HG02763 (cell line): ENCODE results near the gene ZFP42.
"Not testable (repeated sequence)": the region's sequence is repeated elsewhere in the genome, so short reads cannot be mapped to it uniquely, and the experiment has no call there.

Source experiments
- ATAC-seq: cut with Tn5 transposase; IDR thresholded peaks from one replicate; pipeline ENCODE4 v1.9.1; 2021; ENCODE audit warnings: mild to moderate bottlenecking, moderate library complexity; ENCODE audit not compliant: unreplicated experiment

The ZFP42 gene

GRCh38 chr4:187995322-187996207 lies at the start of gene ZFP42:
TSS of gene ZFP42 (plus strand) at chr4:187995771. CDS start at chr4:188002808, 7,037 bp downstream.
- no peak for ATAC-seq

- no peak for ATAC-seq
Measured at GRCh38 chr4:187961171-187961570, 34.4 kb upstream of the ZFP42 start.

GRCh38 chr4:187961961-187962360 lies 33.6 kb upstream of the ZFP42 start:
- no peak for ATAC-seq

GRCh38 chr4:187962926-187963325 lies 32.6 kb upstream of the ZFP42 start:
- no peak for ATAC-seq

GRCh38 chr4:187965726-187966125 lies 29.8 kb upstream of the ZFP42 start:
- ATAC-seq, result no peak

GRCh38 chr4:187972135-187972534 lies 23.4 kb upstream of the ZFP42 start:
- no peak for ATAC-seq

- no peak for ATAC-seq
Measured at GRCh38 chr4:187983746-187984145, 11.8 kb upstream of the ZFP42 start.

GRCh38 chr4:187992971-187993370 lies 2.6 kb upstream of the ZFP42 start:
- no peak for ATAC-seq

GRCh38 chr4:187993827-187994226 lies 1.7 kb upstream of the ZFP42 start:
- no peak for ATAC-seq

- ATAC-seq, result no peak
Measured at GRCh38 chr4:187996502-187997177, 1.1 kb downstream of the ZFP42 start.

GRCh38 chr4:187997991-187998390 lies 2.4 kb downstream of the ZFP42 start:
- ATAC-seq, result not testable (repeated sequence)

GRCh38 chr4:187999406-187999932 lies 3.9 kb downstream of the ZFP42 start:
- ATAC-seq, result no peak

- ATAC-seq, result no peak
Measured at GRCh38 chr4:188002323-188002722, 6.8 kb downstream of the ZFP42 start.

- ATAC-seq, result no peak
Measured at GRCh38 chr4:188002751-188003150, 7.2 kb downstream of the ZFP42 start.

GRCh38 chr4:188005561-188005960 lies 10.0 kb downstream of the ZFP42 start:
- ATAC-seq, result no peak

- no peak for ATAC-seq
Measured at GRCh38 chr4:188006285-188006848, 10.8 kb downstream of the ZFP42 start.

- no peak for ATAC-seq
Measured at GRCh38 chr4:188008377-188008776, 12.8 kb downstream of the ZFP42 start.

- no peak for ATAC-seq
Measured at GRCh38 chr4:188012426-188012945, 16.9 kb downstream of the ZFP42 start.

- ATAC-seq, result no peak
Measured at GRCh38 chr4:188015025-188015940, 19.7 kb downstream of the ZFP42 start.

- no peak for ATAC-seq
Measured at GRCh38 chr4:188016754-188017153, 21.2 kb downstream of the ZFP42 start.
